ENCODE measurements around the gene ABCA2. TPM values are rescaled to one million over a fixed set of nuclear protein-coding genes. Genes with fewer than 3 reads are reported as not detected.

ABCA2 gene
- total and polyA plus RNA-seq, 9 of the 15 experiments (the other 6 are each of a cell fraction or from before 2014, with no cell fraction given), result 0.69 to 16.3 (median 6.1) TPM; not detected in 2

- TF ChIP-seq, protein P1, sequence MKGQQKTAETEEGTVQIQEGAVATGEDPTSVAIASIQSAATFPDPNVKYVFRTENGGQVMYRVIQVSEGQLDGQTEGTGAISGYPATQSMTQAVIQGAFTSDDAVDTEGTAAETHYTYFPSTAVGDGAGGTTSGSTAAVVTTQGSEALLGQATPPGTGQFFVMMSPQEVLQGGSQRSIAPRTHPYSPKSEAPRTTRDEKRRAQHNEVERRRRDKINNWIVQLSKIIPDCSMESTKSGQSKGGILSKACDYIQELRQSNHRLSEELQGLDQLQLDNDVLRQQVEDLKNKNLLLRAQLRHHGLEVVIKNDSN (CRISPR knock-in tag; IDR thresholded peaks at IDR 0.05), result peak; percentile 62
- TF ChIP-seq GTF2E2 (tag; IDR thresholded peaks at IDR 0.05) (no peak), DNMT1 (IDR thresholded peaks at IDR 0.05) (no peak), SMAD2 (IDR thresholded peaks at IDR 0.05; ENCODE audit: low read depth, low read length) (no peak), ZNF175 (CRISPR knock-in tag; IDR thresholded peaks at IDR 0.05; ENCODE audit: low read depth) (no peak), BDP1 (IDR thresholded peaks at IDR 0.05; ENCODE audit: insufficient read depth, insufficient read length) (no peak), DIDO1 (tag; IDR thresholded peaks at IDR 0.05; ENCODE audit: low read depth) (no peak), NCOR1 (IDR thresholded peaks at IDR 0.05) (0 out of 2 replicates have a peak, but pooled peaks have one; percentile 1), HMG20B (CRISPR knock-in tag; IDR thresholded peaks at IDR 0.05) (no peak), EZH2 (IDR thresholded peaks at IDR 0.05; ENCODE audit: borderline replicate concordance, low read depth, low read length) (no peak), HMGXB4 (CRISPR knock-in tag; IDR thresholded peaks at IDR 0.05) (0 out of 2 replicates have a peak, but pooled peaks have one; percentile 40), POU5F1 (IDR thresholded peaks at IDR 0.05; ENCODE audit: borderline replicate concordance, low read depth, low read length, partially characterized antibody) (no peak), HDAC1 (IDR thresholded peaks at IDR 0.05) (peak in 1 of 2 experiments; percentile 95; a peak in 2 of 4 replicates), ZBED1 (IDR thresholded peaks at IDR 0.05) (no peak), STAG1 (CRISPR knock-in tag; IDR thresholded peaks at IDR 0.05; ENCODE audit: borderline replicate concordance) (no peak), CBFA2T3 (IDR thresholded peaks at IDR 0.05) (no peak)
- TF ChIP-seq, protein P2, sequence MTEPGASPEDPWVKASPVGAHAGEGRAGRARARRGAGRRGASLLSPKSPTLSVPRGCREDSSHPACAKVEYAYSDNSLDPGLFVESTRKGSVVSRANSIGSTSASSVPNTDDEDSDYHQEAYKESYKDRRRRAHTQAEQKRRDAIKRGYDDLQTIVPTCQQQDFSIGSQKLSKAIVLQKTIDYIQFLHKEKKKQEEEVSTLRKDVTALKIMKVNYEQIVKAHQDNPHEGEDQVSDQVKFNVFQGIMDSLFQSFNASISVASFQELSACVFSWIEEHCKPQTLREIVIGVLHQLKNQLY (CRISPR knock-in tag; conservative IDR thresholded peaks at IDR 0.05), result no peak
Measured at GRCh38 chr9:136991993-136992818, 35.8 kb downstream of the ABCA2 start, which contains the start of gene PAXX (continued).
